Vagina (tissue), 2 donors: ENCODE results near the gene TFE3.

Experiments
- POLR2A ChIP-seq, 2 donors: fragments of 450-650 bp; IDR thresholded peaks; one replicate each; pipeline ENCODE4 v1.6.1; 2017; ENCODE audit warnings: antibody characterized with exemption in 2 of 2, mild to moderate bottlenecking in 2 of 2, moderate library complexity in 2 of 2
- TF ChIP-seq, protein P1 (sequence below), 3 experiments: fragments of 450-650 bp in 2 of 3; fragments of 200-600 bp in 1 of 3; sonication (generic) in 1 of 3; IDR thresholded peaks; one replicate each; pipeline ENCODE4 v1.5.1; 2017 to 2019; ENCODE audit warnings: antibody characterized with exemption in 3 of 3, mild to moderate bottlenecking in 2 of 3, moderate library complexity in 2 of 3

DNA sequence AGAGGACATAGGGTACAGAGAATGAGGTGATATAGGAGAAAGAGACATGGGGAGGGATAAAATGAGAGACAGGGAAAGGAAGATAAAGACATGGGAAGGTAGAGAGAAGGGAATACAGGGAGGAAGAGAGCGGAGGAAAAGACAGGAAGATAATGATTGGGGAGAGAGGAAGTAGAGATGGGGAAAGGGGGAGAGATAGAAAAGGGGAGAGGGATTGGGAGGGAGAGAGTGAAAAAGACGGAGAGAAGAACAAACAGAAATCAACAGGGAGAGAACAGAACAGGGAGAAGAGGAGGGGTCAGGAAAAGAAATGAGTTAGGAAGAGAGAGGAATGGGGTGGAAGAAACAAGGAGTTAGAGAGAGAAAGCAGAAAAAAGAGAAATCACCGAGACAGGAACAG, 45.7 kb downstream of the TFE3 start:
- TF ChIP-seq, protein P1, sequence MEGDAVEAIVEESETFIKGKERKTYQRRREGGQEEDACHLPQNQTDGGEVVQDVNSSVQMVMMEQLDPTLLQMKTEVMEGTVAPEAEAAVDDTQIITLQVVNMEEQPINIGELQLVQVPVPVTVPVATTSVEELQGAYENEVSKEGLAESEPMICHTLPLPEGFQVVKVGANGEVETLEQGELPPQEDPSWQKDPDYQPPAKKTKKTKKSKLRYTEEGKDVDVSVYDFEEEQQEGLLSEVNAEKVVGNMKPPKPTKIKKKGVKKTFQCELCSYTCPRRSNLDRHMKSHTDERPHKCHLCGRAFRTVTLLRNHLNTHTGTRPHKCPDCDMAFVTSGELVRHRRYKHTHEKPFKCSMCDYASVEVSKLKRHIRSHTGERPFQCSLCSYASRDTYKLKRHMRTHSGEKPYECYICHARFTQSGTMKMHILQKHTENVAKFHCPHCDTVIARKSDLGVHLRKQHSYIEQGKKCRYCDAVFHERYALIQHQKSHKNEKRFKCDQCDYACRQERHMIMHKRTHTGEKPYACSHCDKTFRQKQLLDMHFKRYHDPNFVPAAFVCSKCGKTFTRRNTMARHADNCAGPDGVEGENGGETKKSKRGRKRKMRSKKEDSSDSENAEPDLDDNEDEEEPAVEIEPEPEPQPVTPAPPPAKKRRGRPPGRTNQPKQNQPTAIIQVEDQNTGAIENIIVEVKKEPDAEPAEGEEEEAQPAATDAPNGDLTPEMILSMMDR (IDR thresholded peaks at IDR 0.05): no peak
- no peak for TF ChIP-seq POLR2A (IDR thresholded peaks at IDR 0.05)
